Measurements from ENCODE around the gene HOXD11. TPM values are rescaled to one million over a fixed set of nuclear protein-coding genes. Genes with fewer than 3 reads are reported as not detected.

The HOXD11 gene
- total and polyA plus RNA-seq, 2 experiments from 2014 or later: not detected

GRCh38 chr2:176124947-176125771, 18.1 kb downstream of the HOXD11 start:
- Histone ChIP-seq H3K4me1 (ENCODE audit: insufficient read depth) (peaks cover 16% of the 10 kb centered on the region), H2AFZ (no peak overlapping the region), H3K9me2 (ENCODE audit: insufficient read depth) (no peaks in the 10 kb centered on the region), H3K27me3 (ENCODE audit: insufficient read depth) (peaks cover 100% of the 10 kb centered on the region), H3F3A (replicated peaks; ENCODE audit: low read depth) (peaks cover 49% of the 10 kb centered on the region; the same call in 1 of the 2 replicates), H3K4me3 (no peak overlapping the region), H4K20me1 (replicated peaks; ENCODE audit: insufficient read depth) (peaks cover 27% of the 10 kb centered on the region), H3K79me2 (replicated peaks; ENCODE audit: insufficient read depth) (no peaks in the 10 kb centered on the region), H3K27ac (ENCODE audit: low read depth) (no peak overlapping the region), H3K36me3 (ENCODE audit: insufficient read depth) (no peaks in the 10 kb centered on the region), H3K4me2 (no peak overlapping the region)
- no peaks in the 10 kb centered on the region for H3K36me3 Mint-ChIP-seq (ENCODE audit: low read depth)
- H3K4me3 Mint-ChIP-seq: no peak overlapping the region
- DNase-seq (ENCODE audit: low spot score) (no peak), ATAC-seq (no peak)
- no peak overlapping the region for H3K27ac Mint-ChIP-seq
- peaks cover 25% of the 10 kb centered on the region for H3K4me1 Mint-ChIP-seq
- TF ChIP-seq EZH2phosphoT487 (IDR thresholded peaks at IDR 0.05; ENCODE audit: unreplicated experiment): peak; percentile 74
- TF ChIP-seq EZH2 (IDR thresholded peaks at IDR 0.05; ENCODE audit: low read depth, unreplicated experiment): peak; percentile 7
- no peak for TF ChIP-seq CTCF (conservative IDR thresholded peaks at IDR 0.05; ENCODE audit: low read depth in 2 of 2)
- H3K9me3 Mint-ChIP-seq: peaks cover 10% of the 10 kb centered on the region; the same call in 2 of the 3 replicates
- peaks cover 96% of the 10 kb centered on the region for H3K27me3 Mint-ChIP-seq (ENCODE audit: insufficient read depth, low read depth, poor library complexity)

GRCh38 chr2:176125772-176126054, 18.6 kb downstream of the HOXD11 start:
- Mint-ChIP-seq H3K36me3 (ENCODE audit: low read depth) (no peaks in the 10 kb centered on the region), H3K4me1 (peaks cover 25% of the 10 kb centered on the region), H3K27ac (no peak overlapping the region), H3K4me3 (no peak overlapping the region), H3K27me3 (ENCODE audit: insufficient read depth, low read depth, poor library complexity) (peaks cover 95% of the 10 kb centered on the region), H3K9me3 (peaks cover 10% of the 10 kb centered on the region; the same call in 2 of the 3 replicates)
- DNase-seq (ENCODE audit: low spot score): peak; percentile 53
- Histone ChIP-seq H3K27me3 (ENCODE audit: insufficient read depth) (peaks cover 100% of the 10 kb centered on the region), H3K4me2 (no peak overlapping the region), H3K4me1 (ENCODE audit: insufficient read depth) (peaks cover 14% of the 10 kb centered on the region), H4K20me1 (replicated peaks; ENCODE audit: insufficient read depth) (peaks cover 22% of the 10 kb centered on the region), H2AFZ (no peak overlapping the region), H3K4me3 (no peak overlapping the region), H3K79me2 (replicated peaks; ENCODE audit: insufficient read depth) (no peaks in the 10 kb centered on the region), H3K9me2 (ENCODE audit: insufficient read depth) (no peaks in the 10 kb centered on the region), H3K27ac (ENCODE audit: low read depth) (no peak overlapping the region), H3F3A (replicated peaks; ENCODE audit: low read depth) (peaks cover 46% of the 10 kb centered on the region; the same call in 1 of the 2 replicates), H3K36me3 (ENCODE audit: insufficient read depth) (no peaks in the 10 kb centered on the region)
- TF ChIP-seq EZH2 (IDR thresholded peaks at IDR 0.05; ENCODE audit: low read depth, unreplicated experiment): peak; percentile 37
- no peak for TF ChIP-seq ZNF462 (CRISPR knock-in tag; IDR thresholded peaks at IDR 0.05)
- no peak for ATAC-seq
